T-helper 2 cell (primary cell): ENCODE measurements around the gene DDX19B.
A peak's percentile ranks its signal among the peaks of the same experiment; 100 is the strongest.

Source experiments
- DNase-seq, 5 experiments: peaks; one replicate each; pipeline versions ENCODE4 v3.0.0 to v3.0.0-alpha.2; 2012 to 2022

DDX19B gene

GRCh38 chr16:70364399-70364798 is 65.4 kb downstream of the DDX19B start:
- no peak for DNase-seq

- DNase-seq = peak in 4 of 5 experiments; percentile 14 to 64 (median 22)
Observed at GRCh38 chr16:70370145-70370544, 71.2 kb downstream of the DDX19B start.

GRCh38 chr16:70370924-70371323 is 71.9 kb downstream of the DDX19B start:
- no peak for DNase-seq

GRCh38 chr16:70372921-70373728 is 74.1 kb downstream of the DDX19B start:
- DNase-seq = no peak

GRCh38 chr16:70374213-70374612 is 75.2 kb downstream of the DDX19B start:
- no peak for DNase-seq

GRCh38 chr16:70375636-70376611 is 76.9 kb downstream of the DDX19B start:
- no peak for DNase-seq

GRCh38 chr16:70377782-70378181 is 78.8 kb downstream of the DDX19B start:
- no peak for DNase-seq

- no peak for DNase-seq
Observed at GRCh38 chr16:70378869-70379493, 80.0 kb downstream of the DDX19B start.

- DNase-seq = peak; percentile 13 to 89 (median 59)
Observed at GRCh38 chr16:70380248-70380918, 81.4 kb downstream of the DDX19B start.

- DNase-seq = peak; percentile 87 to 99 (median 93)
Observed at GRCh38 chr16:70380919-70381603, 82.1 kb downstream of the DDX19B start.

- no peak for DNase-seq
Observed at GRCh38 chr16:70381604-70382342, 82.8 kb downstream of the DDX19B start.

GRCh38 chr16:70383421-70383960 is 84.5 kb downstream of the DDX19B start:
- DNase-seq = no peak
